Breast epithelium (tissue), 4 donors: Measurements from ENCODE around the gene MAP3K21. TPM values are rescaled to one million over a fixed set of nuclear protein-coding genes. Genes with fewer than 3 reads are reported as not detected.

Experiments used
- DNase-seq, 2 donors: peaks; one replicate each; pipeline ENCODE4 v3.0.0-alpha.2; 2019; ENCODE audit warnings: low spot score in 2 of 2
- H3K27ac ChIP-seq, 2 donors: fragments of 200-600 bp; sonication (generic) in 1 of 2; one replicate each; pipeline ENCODE4 v1.5.1; 2016 to 2019; ENCODE audit warnings: mild to moderate bottlenecking in 1 of 2
- H3K27me3 ChIP-seq, 2 donors: fragments of 200-600 bp; sonication (generic) in 1 of 2; one replicate each; pipeline versions ENCODE4 v1.5.1 to v1.6.0; 2017 to 2019; ENCODE audit warnings: control low read depth in 1 of 2, mild to moderate bottlenecking in 1 of 2
- H3K36me3 ChIP-seq: fragments of 200-600 bp; one replicate; pipeline ENCODE4 v1.5.1; 2019
- H3K4me1 ChIP-seq, 2 donors: fragments of 200-600 bp; sonication (generic); one replicate each; pipeline ENCODE4 v1.5.1; 2016 to 2019; ENCODE audit warnings: control low read depth in 1 of 2
- H3K4me3 ChIP-seq, 3 donors: fragments of 200-600 bp; sonication (generic); 1 replicate in 2 of 3; 2 replicates in 1 of 3; pipeline ENCODE4 v1.5.1; 2016 to 2019; ENCODE audit warnings: mild to moderate bottlenecking in 3 of 3, moderate library complexity in 2 of 3
- H3K9me3 ChIP-seq, 2 donors: fragments of 200-600 bp; sonication (generic) in 1 of 2; one replicate each; pipeline ENCODE4 v1.5.1; 2016 to 2019; ENCODE audit warnings: control low read depth in 1 of 2
- CTCF ChIP-seq, 3 donors: fragments of 450-650 bp; IDR thresholded peaks; one replicate each; pipeline ENCODE4 v1.5.1; 2016 to 2017; ENCODE audit warnings: antibody characterized with exemption in 3 of 3, mild to moderate bottlenecking in 3 of 3, moderate library complexity in 3 of 3
- POLR2A ChIP-seq: fragments of 450-650 bp; IDR thresholded peaks from one replicate; pipeline ENCODE4 v1.6.1; 2016; ENCODE audit warnings: antibody characterized with exemption, mild to moderate bottlenecking, moderate library complexity
- POLR2AphosphoS5 ChIP-seq, 3 donors: sonication (generic); formaldehyde crosslinking; IDR thresholded peaks; one replicate each; pipeline ENCODE4 v1.6.1; 2017; ENCODE audit warnings: antibody characterized with exemption in 3 of 3
- intact Hi-C: fragments of 100-400 bp; cut with DNase I; formaldehyde crosslinking; loops from one replicate; pipeline ENCODE4 v1.15.1; 2023; ENCODE audit warnings: low total_unique reads
- total RNA-seq, 3 donors: library from RNA; depleted of rRNA; stranded (reverse); fragments of >200 nt; gene quantifications; one replicate each; pipeline ENCODE4 v1.1.0, GENCODE V29; 2016

MAP3K21 gene
- total RNA-seq, 3 donors from 2014 or later, result 1.3 to 9.5 (median 3.9) TPM

GRCh38 chr1:233364026-233364425, 36.5 kb downstream of the MAP3K21 start:
- intact Hi-C loops, result no loop called here
- no peaks in the 10 kb centered on the region for H3K9me3 ChIP-seq
- no peak for DNase-seq
- H3K36me3 ChIP-seq, result no peaks in the 10 kb centered on the region
- no peaks in the 10 kb centered on the region for H3K27me3 ChIP-seq
- H3K4me1 ChIP-seq, result no peaks in the 10 kb centered on the region
- no peak overlapping the region for H3K4me3 ChIP-seq
- H3K27ac ChIP-seq, result no peak overlapping the region
- no peak for TF ChIP-seq POLR2A
- no peak for TF ChIP-seq POLR2AphosphoS5 (IDR thresholded peaks at IDR 0.05)
- TF ChIP-seq CTCF (IDR thresholded peaks at IDR 0.05), result no peak

- intact Hi-C loops, result no loop called here
- Histone ChIP-seq H3K27me3 (no peaks in the 10 kb centered on the region), H3K4me1 (no peaks in the 10 kb centered on the region), H3K27ac (no peak overlapping the region), H3K36me3 (no peaks in the 10 kb centered on the region), H3K4me3 (no peak overlapping the region), H3K9me3 (no peaks in the 10 kb centered on the region)
- DNase-seq, result no peak
- TF ChIP-seq CTCF (IDR thresholded peaks at IDR 0.05) (peak in 2 of 3 donors; percentile 40 to 49), POLR2A (no peak)
Measured at GRCh38 chr1:233364695-233365539, 37.4 kb downstream of the MAP3K21 start.

DNA sequence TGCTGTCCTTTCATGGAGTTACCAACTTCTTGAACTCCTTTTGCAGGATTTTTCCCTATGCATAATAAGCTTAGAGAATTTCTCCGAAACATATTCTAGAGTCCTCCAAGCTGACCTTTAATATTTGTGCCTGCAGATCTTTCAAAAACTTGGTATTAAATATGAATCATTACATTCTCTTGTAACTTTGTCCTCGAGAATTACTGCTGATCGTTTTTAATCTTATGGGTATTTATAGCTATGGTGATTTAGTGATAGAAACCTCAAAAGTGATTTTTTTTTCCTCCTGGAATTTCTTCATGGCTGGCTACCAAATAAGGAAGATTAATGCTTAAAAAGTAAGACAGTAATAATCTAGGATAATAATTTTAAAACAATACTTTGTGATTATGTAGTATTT, 39.1 kb downstream of the MAP3K21 start:
- Histone ChIP-seq H3K27ac (no peak overlapping the region), H3K36me3 (no peaks in the 10 kb centered on the region), H3K9me3 (no peaks in the 10 kb centered on the region), H3K4me3 (no peak overlapping the region), H3K27me3 (no peaks in the 10 kb centered on the region), H3K4me1 (no peaks in the 10 kb centered on the region)
- intact Hi-C loops, result no loop called here
- TF ChIP-seq POLR2A (no peak), CTCF (IDR thresholded peaks at IDR 0.05) (no peak), POLR2AphosphoS5 (IDR thresholded peaks at IDR 0.05) (no peak)
- DNase-seq, result no peak

DNA sequence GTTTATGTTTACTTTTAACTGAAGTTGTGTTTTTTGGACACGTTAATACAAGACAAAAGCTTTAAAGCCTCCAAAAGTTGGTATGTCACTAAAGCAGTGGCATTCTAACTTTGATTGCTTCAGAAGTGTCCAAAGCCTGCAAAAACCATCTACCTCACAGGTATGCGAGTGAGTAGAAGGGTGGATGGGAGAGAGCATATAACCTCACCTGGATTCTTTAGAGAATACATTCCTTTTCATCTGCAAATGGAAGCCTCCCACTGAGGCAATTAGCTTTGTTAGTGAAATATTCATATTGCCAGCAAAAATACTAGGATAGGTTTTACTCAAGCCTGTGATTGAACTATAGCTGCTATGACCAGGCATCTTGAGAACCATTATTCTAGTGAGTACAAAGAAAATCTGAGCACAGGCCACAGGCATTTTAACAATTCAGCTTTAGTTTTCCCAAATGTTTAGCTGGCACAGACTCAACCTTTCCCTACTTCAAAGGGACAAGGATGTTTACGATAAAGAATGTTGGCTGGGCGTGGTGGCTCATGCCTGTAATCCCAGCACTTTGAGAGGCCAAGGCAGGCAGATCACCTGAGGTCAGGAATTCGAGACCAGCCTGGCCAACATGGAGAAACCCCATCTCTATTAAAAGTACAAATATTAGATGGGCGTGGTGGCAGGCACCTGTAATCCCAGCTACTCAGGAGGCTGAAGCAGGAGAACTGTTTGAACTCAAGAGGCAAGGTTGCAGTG, 39.7 kb downstream of the MAP3K21 start:
- no peak for DNase-seq
- H3K4me1 ChIP-seq, result no peaks in the 10 kb centered on the region
- H3K27me3 ChIP-seq, result no peaks in the 10 kb centered on the region
- H3K9me3 ChIP-seq, result no peaks in the 10 kb centered on the region
- H3K36me3 ChIP-seq, result no peaks in the 10 kb centered on the region
- intact Hi-C loops, result no loop called here
- TF ChIP-seq POLR2A, result no peak
- TF ChIP-seq POLR2AphosphoS5 (IDR thresholded peaks at IDR 0.05), result no peak
- no peak for TF ChIP-seq CTCF (IDR thresholded peaks at IDR 0.05)
- no peak overlapping the region for H3K4me3 ChIP-seq
- H3K27ac ChIP-seq, result no peak overlapping the region
